IMR-90 (cell line): ENCODE data around the gene ZNF23. TPM values are rescaled to one million over a fixed set of nuclear protein-coding genes. Genes with fewer than 3 reads are reported as not detected.

Experiments
- ATAC-seq: fragments of 200-7000 bp; cut with Tn5 transposase; 2 replicates; pipeline ENCODE4 v1.9.1; 2020; ENCODE audit warnings: low read depth, mild to moderate bottlenecking, moderate library complexity
- BruUV-seq: library from RNA; stranded (reverse); fragments of 400-500 nt; replicated peaks from 2 replicates; lab custom pipeline; 2021; lab: Mats Ljungman, UMichigan
- CTCF ChIA-PET: fragments of 300-600 bp; formaldehyde crosslinking; extraction: SDS; loops from one replicate; lab custom pipeline; 2021; ENCODE audit warnings: antibody characterized with exemption; lab: Yijun Ruan, JAX
- POLR2A ChIA-PET: fragments of 300-600 bp; sonication (Branson Sonifier 250); formaldehyde crosslinking; loops from one replicate; lab custom pipeline; 2022; ENCODE audit warnings: antibody characterized with exemption; ENCODE audit not compliant: unreplicated experiment; lab: Charles Lee
- DNase-seq: peaks from one replicate; pipeline ENCODE4 v3.0.0; 2013
- H2AFZ ChIP-seq: replicated peaks from 2 replicates; pipeline ENCODE3; 2013; ENCODE audit warnings: low read length, mild to moderate bottlenecking; ENCODE audit not compliant: poor library complexity
- H2AK5ac ChIP-seq: 2 replicates; pipeline ENCODE4 v1.6.1; 2013; ENCODE audit warnings: low read depth, low read length, inconsistent platforms
- H2AK9ac ChIP-seq: replicated peaks from 2 replicates; pipeline ENCODE3; 2013; ENCODE audit warnings: mild to moderate bottlenecking, low read depth, low read length, moderate library complexity; ENCODE audit not compliant: poor library complexity
- H2BK120ac ChIP-seq: 2 replicates; pipeline ENCODE4 v1.6.1; 2013; ENCODE audit warnings: low read depth, low read length, inconsistent platforms
- H2BK15ac ChIP-seq: 3 replicates; pipeline ENCODE4 v1.6.1; 2013; ENCODE audit warnings: low read depth, low read length, inconsistent platforms
- H2BK20ac ChIP-seq: 2 replicates; pipeline ENCODE4 v1.6.1; 2013; ENCODE audit warnings: low read depth, mild to moderate bottlenecking, inconsistent platforms, low read length, moderate library complexity
- H2BK5ac ChIP-seq: 2 replicates; pipeline ENCODE4 v1.6.1; 2013; ENCODE audit warnings: mild to moderate bottlenecking, low read depth, low read length, inconsistent platforms; ENCODE audit not compliant: poor library complexity, severe bottlenecking
- H3K14ac ChIP-seq: replicated peaks from 2 replicates; pipeline ENCODE4 v1.6.1; 2013; ENCODE audit warnings: low read depth, low read length, inconsistent platforms
- H3K18ac ChIP-seq: 2 replicates; pipeline ENCODE4 v1.6.1; 2013; ENCODE audit warnings: low read depth, low read length, control low read depth
- H3K23ac ChIP-seq: 2 replicates; pipeline ENCODE4 v1.6.1; 2013; ENCODE audit warnings: low read depth, low read length, inconsistent platforms
- H3K27ac ChIP-seq: 2 replicates; pipeline ENCODE4 v1.5.1; 2013; ENCODE audit warnings: mild to moderate bottlenecking, control low read depth, low read length; ENCODE audit not compliant: insufficient read depth
- H3K27me3 ChIP-seq: 2 replicates; pipeline ENCODE4 v1.6.1; 2013; ENCODE audit warnings: low read length; ENCODE audit not compliant: control insufficient read depth, insufficient read depth
- H3K36me3 ChIP-seq: 2 replicates; pipeline ENCODE4 v1.6.1; 2013; ENCODE audit warnings: low read length, mixed read lengths; ENCODE audit not compliant: control insufficient read depth, insufficient read depth
- H3K4ac ChIP-seq: 2 replicates; pipeline ENCODE4 v1.6.1; 2013; ENCODE audit warnings: low read depth, low read length, inconsistent platforms
- H3K4me1 ChIP-seq: 2 replicates; pipeline ENCODE4 v1.6.1; 2013; ENCODE audit warnings: low read length, mixed read lengths; ENCODE audit not compliant: control insufficient read depth, insufficient read depth
- H3K4me2 ChIP-seq: 2 replicates; pipeline ENCODE4 v1.6.1; 2013; ENCODE audit warnings: low read depth, mild to moderate bottlenecking, control low read depth, low read length, moderate library complexity
- H3K4me3 ChIP-seq: 2 replicates; pipeline ENCODE4 v1.5.1; 2013; ENCODE audit warnings: low read depth, mild to moderate bottlenecking, control low read depth, low read length, moderate library complexity; ENCODE audit not compliant: insufficient read depth
- H3K56ac ChIP-seq: 2 replicates; pipeline ENCODE4 v1.6.1; 2013; ENCODE audit warnings: low read length, inconsistent platforms; ENCODE audit not compliant: insufficient read depth; ENCODE audit errors: extremely low read depth
- H3K79me1 ChIP-seq, 2 experiments: 2 replicates each; pipeline ENCODE4 v1.6.1; 2013; ENCODE audit warnings: low read length in 2 of 2, inconsistent platforms in 1 of 2, low read depth in 1 of 2
- H3K9ac ChIP-seq: 2 replicates; pipeline ENCODE4 v1.6.1; 2013; ENCODE audit warnings: low read depth, low read length, control low read depth
- H3K9me1 ChIP-seq: 2 replicates; pipeline ENCODE4 v1.6.1; 2013; ENCODE audit warnings: low read length, inconsistent platforms; ENCODE audit not compliant: insufficient read depth
- H3K9me3 ChIP-seq: 2 replicates; pipeline ENCODE4 v1.6.1; 2013; ENCODE audit warnings: low read length; ENCODE audit not compliant: control insufficient read depth, insufficient read depth
- H4K20me1 ChIP-seq: 2 replicates; pipeline ENCODE4 v1.6.1; 2013; ENCODE audit warnings: low read length, inconsistent platforms; ENCODE audit not compliant: insufficient read depth
- H4K5ac ChIP-seq: 2 replicates; pipeline ENCODE4 v1.6.1; 2013; ENCODE audit warnings: mild to moderate bottlenecking, low read depth, low read length, control low read depth
- H4K8ac ChIP-seq, 2 experiments: 2 replicates each; pipeline ENCODE4 v1.6.1; 2013; ENCODE audit warnings: low read depth in 2 of 2, low read length in 2 of 2, control low read depth in 1 of 2, inconsistent platforms in 1 of 2
- H4K91ac ChIP-seq: 2 replicates; pipeline ENCODE4 v1.6.1; 2013; ENCODE audit warnings: low read depth, low read length, inconsistent platforms; ENCODE audit not compliant: insufficient read depth
- CHD1 ChIP-seq: IDR thresholded peaks from 2 replicates; pipeline ENCODE4 v1.6.1; 2012; ENCODE audit warnings: low read depth, low read length, improper control_type of control experiment
- POLR2A ChIP-seq: IDR thresholded peaks from 2 replicates; pipeline ENCODE4 v1.6.1; 2012; ENCODE audit warnings: mild to moderate bottlenecking, low read depth, low read length
- RCOR1 ChIP-seq: IDR thresholded peaks from 2 replicates; pipeline ENCODE4 v1.6.1; 2012; ENCODE audit warnings: mild to moderate bottlenecking, low read length, improper control_type of control experiment; ENCODE audit not compliant: insufficient replicate concordance
- WGBS, 2 experiments: methylation state at CpG; one replicate each; pipeline versions ENCODE4 v1.1.5 to v1.1.7; 2013; ENCODE audit warnings: missing lambda C conversion rate in 2 of 2; ENCODE audit not compliant: insufficient read length in 1 of 2; ENCODE audit errors: extremely low coverage in 2 of 2; 5-methylcytosine and 5-hydroxymethylcytosine counted together
- dilution Hi-C: fragments of 300-500 bp; cut with HindIII; formaldehyde crosslinking; loops from one replicate; pipeline ENCODE4 v1.14.3; 2018; ENCODE audit warnings: low sequenced_read_pairs; ENCODE audit not compliant: unreplicated experiment
- in situ Hi-C: fragments of 300-500 bp; cut with MboI; formaldehyde crosslinking; loops from 3 replicates; pipeline ENCODE4 v1.14.3; 2019; ENCODE audit warnings: low sequenced_read_pairs, inconsistent platforms, mixed read lengths
- intact Hi-C: fragments of 100-400 bp; cut with micrococcal nuclease; formaldehyde crosslinking; loops from 2 replicates; pipeline ENCODE4 v1.10.0; 2022
- polyA plus RNA-seq, 3 experiments: library from polyadenylated mRNA; depleted of rRNA; stranded (reverse); fragments of >200 nt; gene quantifications; 2 replicates each; pipeline ENCODE4 v1.2.3, GENCODE V29; 2012; ENCODE audit warnings: low replicate concordance in 1 of 3
- total RNA-seq: library from RNA; depleted of rRNA; stranded (reverse); fragments of >200 nt; gene quantifications from 2 replicates; pipeline ENCODE4 v1.2.3, GENCODE V29; 2012
- TF ChIP-seq, protein P1 (sequence below): fragments of 150-350 bp; IDR thresholded peaks from 2 replicates; pipeline ENCODE4 v1.6.1; 2016; ENCODE audit warnings: low read depth, mild to moderate bottlenecking, low read length, moderate library complexity, borderline replicate concordance

ZNF23 gene
- total and polyA plus RNA-seq, 2 of the 4 experiments (the other 2 are of a cell fraction), result 7.5 to 8.8 TPM

DNA sequence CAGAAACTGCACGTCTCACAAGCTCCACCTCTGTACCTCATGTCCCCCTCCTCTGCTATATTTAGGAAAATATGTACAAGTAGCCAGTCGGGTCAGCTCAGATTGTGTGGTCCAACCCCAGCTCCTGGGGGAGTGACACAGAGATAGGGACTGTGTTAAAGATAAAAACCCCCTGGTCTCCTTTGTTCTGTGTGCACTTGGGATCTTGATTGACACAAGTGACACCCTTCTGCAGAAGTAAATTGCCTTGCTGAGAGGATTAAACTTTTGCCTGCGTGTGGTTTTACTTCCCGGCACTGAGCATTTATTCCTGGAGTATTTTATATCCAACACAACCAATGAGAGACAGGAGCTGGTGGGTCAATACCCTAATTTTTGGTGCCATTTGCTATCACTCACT, 57.7 kb downstream of the ZNF23 start:
- ATAC-seq (no peak), DNase-seq (no peak)
- H3K27ac ChIP-seq, result no peak overlapping the region
- intact Hi-C loops, result no loop called here
- peaks cover 11% of the 10 kb centered on the region for H3K27me3 ChIP-seq
- H2BK15ac ChIP-seq, result no peak overlapping the region
- H2AK5ac ChIP-seq, result no peak overlapping the region
- no peaks in the 10 kb centered on the region for H3K36me3 ChIP-seq
- dilution Hi-C loops, result no loop called here
- no peaks in the 10 kb centered on the region for H3K4me1 ChIP-seq
- in situ Hi-C loops, result no loop called here
- H3K4ac ChIP-seq, result no peak overlapping the region
- no peak overlapping the region for H2BK20ac ChIP-seq
- H2AK9ac ChIP-seq, result no peak overlapping the region
- H4K91ac ChIP-seq, result no peak overlapping the region
- no peak overlapping the region for H3K14ac ChIP-seq
- no peaks in the 10 kb centered on the region for H3K9me3 ChIP-seq
- H3K9ac ChIP-seq, result no peak overlapping the region
- TF ChIP-seq, protein P1, sequence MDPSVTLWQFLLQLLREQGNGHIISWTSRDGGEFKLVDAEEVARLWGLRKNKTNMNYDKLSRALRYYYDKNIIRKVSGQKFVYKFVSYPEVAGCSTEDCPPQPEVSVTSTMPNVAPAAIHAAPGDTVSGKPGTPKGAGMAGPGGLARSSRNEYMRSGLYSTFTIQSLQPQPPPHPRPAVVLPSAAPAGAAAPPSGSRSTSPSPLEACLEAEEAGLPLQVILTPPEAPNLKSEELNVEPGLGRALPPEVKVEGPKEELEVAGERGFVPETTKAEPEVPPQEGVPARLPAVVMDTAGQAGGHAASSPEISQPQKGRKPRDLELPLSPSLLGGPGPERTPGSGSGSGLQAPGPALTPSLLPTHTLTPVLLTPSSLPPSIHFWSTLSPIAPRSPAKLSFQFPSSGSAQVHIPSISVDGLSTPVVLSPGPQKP, result no peak
- no peak for TF ChIP-seq CHD1
- TF ChIP-seq POLR2A, result no peak
- TF ChIP-seq RCOR1, result no peak
- no peak overlapping the region for H2AFZ ChIP-seq
- no TSS peak for BruUV-seq
- H3K79me1 ChIP-seq, result no peaks in the 10 kb centered on the region
- H3K56ac ChIP-seq, result no peak overlapping the region
- H3K23ac ChIP-seq, result no peak overlapping the region
- no peaks in the 10 kb centered on the region for H4K20me1 ChIP-seq
- ChIA-PET CTCF (no interaction called here), POLR2A (no interaction called here)
- H4K5ac ChIP-seq, result no peak overlapping the region
- H3K18ac ChIP-seq, result no peak overlapping the region
- no peak overlapping the region for H2BK120ac ChIP-seq
- no peaks in the 10 kb centered on the region for H3K9me1 ChIP-seq
- no peak overlapping the region for H4K8ac ChIP-seq
- no peak overlapping the region for H3K4me3 ChIP-seq
- WGBS, 2 experiments, result no CpG with 5 or more reads among the region's 4 CpGs
- no peak overlapping the region for H3K4me2 ChIP-seq
- no peak overlapping the region for H2BK5ac ChIP-seq
